HepG2 (cell line): ENCODE results near the gene CEP83. TPM values are rescaled to one million over a fixed set of nuclear protein-coding genes. Genes with fewer than 3 reads are reported as not detected.

Experiments
- ATAC-seq: fragments of 200-7000 bp; cut with Tn5 transposase; 3 replicates; pipeline ENCODE4 v1.9.1; 2020; ENCODE audit warnings: mild to moderate bottlenecking, moderate library complexity
- BruUV-seq: library from RNA; stranded (reverse); fragments of 400-500 nt; replicated peaks from 2 replicates; lab custom pipeline; 2021; lab: Mats Ljungman, UMichigan
- CTCF ChIA-PET: fragments of 300-600 bp; formaldehyde crosslinking; extraction: SDS; loops from one replicate; lab custom pipeline; 2021; ENCODE audit warnings: low total read pairs, inconsistent platforms, low intra/inter-chr PET ratio; lab: Yijun Ruan, JAX
- POLR2A ChIA-PET: fragments of 350-600 bp; sonication (Branson Sonifier 250); formaldehyde crosslinking; loops from one replicate; lab custom pipeline; 2020; ENCODE audit warnings: antibody characterized with exemption, inconsistent platforms; lab: Yijun Ruan, JAX
- DNase-seq: peaks from one replicate; pipeline ENCODE4 v3.0.0-alpha.2; 2015; ENCODE audit warnings: low spot score
- FAIRE-seq: peaks from 3 replicates; lab custom pipeline; 2011; peaks lifted over from hg19 to GRCh38; lab: Jason Lieb, UNC
- H2AFZ ChIP-seq: one replicate; pipeline ENCODE4 v1.6.1; 2011; ENCODE audit warnings: low read length, inconsistent platforms
- H3K27ac ChIP-seq: fragments of 300-600 bp; 3 replicates; pipeline ENCODE4 v1.8.0; 2011; ENCODE audit warnings: mixed run types, mild to moderate bottlenecking, mixed read lengths, low read length, inconsistent platforms; ENCODE audit not compliant: insufficient read depth; ENCODE audit errors: extremely low read length
- H3K27me3 ChIP-seq, 2 experiments: fragments of 200-600 bp in 1 of 2; 2 replicates in 1 of 2; 3 replicates in 1 of 2; pipeline versions ENCODE4 v1.6.0 to v1.8.0; 2011; ENCODE audit warnings: low read length in 2 of 2, mild to moderate bottlenecking in 2 of 2, moderate library complexity in 2 of 2, inconsistent platforms in 1 of 2; ENCODE audit not compliant: insufficient read depth in 2 of 2, control insufficient read depth in 1 of 2
- H3K36me3 ChIP-seq, 2 experiments: fragments of 200-600 bp in 1 of 2; replicated peaks in 1 of 2; 2 replicates in 1 of 2; 3 replicates in 1 of 2; pipeline versions ENCODE4 v1.5.1 to v1.8.0; 2011; ENCODE audit warnings: low read length in 2 of 2, inconsistent platforms in 1 of 2; ENCODE audit not compliant: insufficient read depth in 2 of 2, control insufficient read depth in 1 of 2
- H3K4me1 ChIP-seq: 2 replicates; pipeline ENCODE4 v1.5.1; 2012; ENCODE audit warnings: low read length, inconsistent platforms; ENCODE audit not compliant: insufficient read depth
- H3K4me2 ChIP-seq: 2 replicates; pipeline ENCODE4 v1.6.0; 2011; ENCODE audit warnings: low read depth, low read length, inconsistent platforms
- H3K4me3 ChIP-seq, 3 experiments: fragments of 200-600 bp in 1 of 3; sonication (generic), shearing (Covaris generic) in 1 of 3; replicated peaks in 1 of 3; 2 replicates each; pipeline ENCODE4 v1.5.1; 2011 to 2016; ENCODE audit warnings: low read length in 3 of 3, inconsistent platforms in 2 of 3, low read depth in 2 of 3, mild to moderate bottlenecking in 2 of 3, control low read depth in 1 of 3, mixed read lengths in 1 of 3; ENCODE audit not compliant: insufficient read depth in 1 of 3
- H3K79me2 ChIP-seq: one replicate; pipeline ENCODE4 v1.6.1; 2011; ENCODE audit warnings: low read length, inconsistent platforms; ENCODE audit not compliant: insufficient read depth
- H3K9ac ChIP-seq: 2 replicates; pipeline ENCODE4 v1.6.0; 2011; ENCODE audit warnings: mild to moderate bottlenecking, low read depth, low read length, inconsistent platforms; ENCODE audit not compliant: insufficient read depth
- H3K9me3 ChIP-seq: 2 replicates; pipeline ENCODE4 v1.5.1; 2012; ENCODE audit warnings: mild to moderate bottlenecking, low read length
- H4K20me1 ChIP-seq: 2 replicates; pipeline ENCODE4 v1.6.0; 2011; ENCODE audit warnings: inconsistent platforms, mild to moderate bottlenecking, low read length, moderate library complexity; ENCODE audit not compliant: insufficient read depth
- ESRRA ChIP-seq: sonication (generic); formaldehyde crosslinking; IDR thresholded peaks from 2 replicates; pipeline ENCODE4 v1.5.1; 2020; ENCODE audit warnings: mild to moderate bottlenecking, low read depth, missing genetic modification reagents
- GLI4 ChIP-seq: sonication (generic); formaldehyde crosslinking; IDR thresholded peaks from 2 replicates; pipeline ENCODE4 v1.5.1; 2020; ENCODE audit warnings: missing genetic modification reagents, mild to moderate bottlenecking, moderate library complexity, borderline replicate concordance
- MAFF ChIP-seq: IDR thresholded peaks from 2 replicates; pipeline ENCODE4 v1.6.1; 2011; ENCODE audit warnings: low read depth, low read length, improper control_type of control experiment
- MATR3 ChIP-seq: sonication (generic); formaldehyde crosslinking; IDR thresholded peaks from 2 replicates; pipeline ENCODE4 v1.4.0; 2020; ENCODE audit warnings: missing genetic modification reagents
- REPIN1 ChIP-seq: sonication (generic); formaldehyde crosslinking; IDR thresholded peaks from 2 replicates; pipeline ENCODE4 v1.8.0; 2022; ENCODE audit warnings: missing genetic modification reagents, low read depth, mild to moderate bottlenecking, borderline replicate concordance
- ZNF629 ChIP-seq: sonication (generic); formaldehyde crosslinking; conservative IDR thresholded peaks from 2 replicates; pipeline ENCODE4 v1.5.0; 2020; ENCODE audit warnings: missing genetic modification reagents
- ZNF891 ChIP-seq: sonication (generic); formaldehyde crosslinking; IDR thresholded peaks from 2 replicates; pipeline ENCODE4 v1.5.0; 2020; ENCODE audit warnings: mild to moderate bottlenecking, missing genetic modification reagents
- WGBS: methylation state at CpG from one replicate; pipeline ENCODE4 v1.1.6; 2017; ENCODE audit warnings: low lambda C conversion rate; 5-methylcytosine and 5-hydroxymethylcytosine counted together
- in situ Hi-C: cut with HindIII; loops from 2 replicates; pipeline ENCODE4 v1.10.0; 2017; ENCODE audit warnings: low pct_unique_long_range_greater_than_20kb; ENCODE audit not compliant: extremely low pct_ligation_motif_present
- intact Hi-C: fragments of 100-400 bp; cut with micrococcal nuclease; formaldehyde crosslinking; loops from one replicate; pipeline ENCODE4 v1.10.0; 2022; ENCODE audit not compliant: unreplicated experiment
- polyA plus RNA-seq, 8 experiments: library from polyadenylated mRNA; depleted of rRNA in 3 of 8; stranded (reverse) in 7 of 8; unstranded in 1 of 8; fragments of >200 nt; fragmentation: Illumina TruSeq in 4 of 8; extraction: Trizol in 4 of 8; gene quantifications; 2 replicates each; pipeline versions ENCODE4 v1.2.1 to v1.2.3, GENCODE V29; 2011 to 2016; ENCODE audit warnings: low read depth in 4 of 8, missing spikeins in 1 of 8, mixed read lengths in 1 of 8; ENCODE audit not compliant: insufficient read depth in 1 of 8
- total RNA-seq, 5 experiments: library from RNA; depleted of rRNA; stranded (reverse); fragments of >200 nt; fragmentation: Illumina TruSeq; extraction: Trizol; gene quantifications; 2 replicates each; pipeline ENCODE4 v1.2.3, GENCODE V29; 2016; ENCODE audit warnings: low read depth in 1 of 5
- TF ChIP-seq, protein P1 (sequence below): sonication (generic); formaldehyde crosslinking; IDR thresholded peaks from 2 replicates; pipeline ENCODE4 v1.4.0; 2020; ENCODE audit warnings: missing genetic modification reagents
- TF ChIP-seq, protein P2 (sequence below): sonication (generic); formaldehyde crosslinking; IDR thresholded peaks from 2 replicates; pipeline ENCODE4 v1.5.0; 2020; ENCODE audit warnings: missing genetic modification reagents

CEP83 gene
- total and polyA plus RNA-seq, 2 of the 13 experiments (the other 11 are each of a cell fraction or from before 2014, with no cell fraction given): 6.2 to 19.2 TPM

DNA sequence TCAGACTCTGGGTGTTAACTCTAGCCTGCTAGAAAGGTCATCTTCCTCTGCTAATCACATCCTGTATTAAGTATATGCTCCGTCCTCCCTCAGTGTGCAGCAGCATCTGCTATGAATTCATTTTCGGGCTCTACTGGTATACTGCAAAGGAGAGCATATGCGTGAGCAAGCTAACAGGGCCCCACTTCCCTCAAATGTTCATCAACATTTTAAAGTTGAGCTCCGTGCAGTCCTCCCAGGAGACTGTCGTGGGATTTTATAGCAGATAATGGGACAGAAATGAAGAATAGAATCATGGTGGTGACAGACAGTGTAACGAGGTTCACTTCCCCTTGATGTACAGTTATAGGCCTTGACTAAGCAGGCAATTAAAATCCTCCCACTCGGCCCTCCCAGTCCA lies 179.6 kb downstream of the CEP83 start:
- DNase-seq (no peak), ATAC-seq (no peak), FAIRE-seq (no peak)
- no TSS peak for BruUV-seq
- in situ Hi-C loops (no loop called here), intact Hi-C loops (no loop called here)
- Histone ChIP-seq H3K4me2 (no peak overlapping the region), H4K20me1 (no peaks in the 10 kb centered on the region), H3K4me1 (peaks cover 29% of the 10 kb centered on the region), H3K36me3 (peaks cover 4 to 24% of the 10 kb centered on the region in 2 experiments; a peak in 4 of 5 replicates), H2AFZ (no peak overlapping the region), H3K27ac (no peak overlapping the region), H3K9ac (no peak overlapping the region), H3K4me3 (no peak overlapping the region), H3K79me2 (no peaks in the 10 kb centered on the region), H3K27me3 (no peaks in the 10 kb centered on the region), H3K9me3 (no peaks in the 10 kb centered on the region)
- POLR2A ChIA-PET: no interaction called here
- 88% methylated on average over 6 of the region's 7 CpGs for WGBS
- TF ChIP-seq REPIN1 (CRISPR knock-in tag): no peak
- TF ChIP-seq ESRRA (CRISPR knock-in tag): no peak
- TF ChIP-seq ZNF629 (CRISPR knock-in tag): no peak
- TF ChIP-seq ZNF891 (CRISPR knock-in tag): no peak
- TF ChIP-seq, protein P1, sequence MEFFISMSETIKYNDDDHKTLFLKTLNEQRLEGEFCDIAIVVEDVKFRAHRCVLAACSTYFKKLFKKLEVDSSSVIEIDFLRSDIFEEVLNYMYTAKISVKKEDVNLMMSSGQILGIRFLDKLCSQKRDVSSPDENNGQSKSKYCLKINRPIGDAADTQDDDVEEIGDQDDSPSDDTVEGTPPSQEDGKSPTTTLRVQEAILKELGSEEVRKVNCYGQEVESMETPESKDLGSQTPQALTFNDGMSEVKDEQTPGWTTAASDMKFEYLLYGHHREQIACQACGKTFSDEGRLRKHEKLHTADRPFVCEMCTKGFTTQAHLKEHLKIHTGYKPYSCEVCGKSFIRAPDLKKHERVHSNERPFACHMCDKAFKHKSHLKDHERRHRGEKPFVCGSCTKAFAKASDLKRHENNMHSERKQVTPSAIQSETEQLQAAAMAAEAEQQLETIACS: no peak
- no peak for TF ChIP-seq GLI4 (CRISPR knock-in tag)
- TF ChIP-seq, protein P2, sequence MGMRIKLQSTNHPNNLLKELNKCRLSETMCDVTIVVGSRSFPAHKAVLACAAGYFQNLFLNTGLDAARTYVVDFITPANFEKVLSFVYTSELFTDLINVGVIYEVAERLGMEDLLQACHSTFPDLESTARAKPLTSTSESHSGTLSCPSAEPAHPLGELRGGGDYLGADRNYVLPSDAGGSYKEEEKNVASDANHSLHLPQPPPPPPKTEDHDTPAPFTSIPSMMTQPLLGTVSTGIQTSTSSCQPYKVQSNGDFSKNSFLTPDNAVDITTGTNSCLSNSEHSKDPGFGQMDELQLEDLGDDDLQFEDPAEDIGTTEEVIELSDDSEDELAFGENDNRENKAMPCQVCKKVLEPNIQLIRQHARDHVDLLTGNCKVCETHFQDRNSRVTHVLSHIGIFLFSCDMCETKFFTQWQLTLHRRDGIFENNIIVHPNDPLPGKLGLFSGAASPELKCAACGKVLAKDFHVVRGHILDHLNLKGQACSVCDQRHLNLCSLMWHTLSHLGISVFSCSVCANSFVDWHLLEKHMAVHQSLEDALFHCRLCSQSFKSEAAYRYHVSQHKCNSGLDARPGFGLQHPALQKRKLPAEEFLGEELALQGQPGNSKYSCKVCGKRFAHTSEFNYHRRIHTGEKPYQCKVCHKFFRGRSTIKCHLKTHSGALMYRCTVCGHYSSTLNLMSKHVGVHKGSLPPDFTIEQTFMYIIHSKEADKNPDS: no peak
- no peak for TF ChIP-seq MATR3 (CRISPR knock-in tag)
- no peak for TF ChIP-seq MAFF
- CTCF ChIA-PET: no interaction called here
